ENCODE data around the gene CRTAP. TPM values are rescaled to one million over a fixed set of nuclear protein-coding genes. Genes with fewer than 3 reads are reported as not detected.
A peak's percentile ranks its signal among the peaks of the same experiment; 100 is the strongest.
"Not testable (repeated sequence)": the region's sequence is repeated elsewhere in the genome, so short reads cannot be mapped to it uniquely, and the experiment has no call there.

The CRTAP gene
- polyA plus RNA-seq, 4 donors, result 13.0 to 93.0 (median 70.7) TPM

DNA sequence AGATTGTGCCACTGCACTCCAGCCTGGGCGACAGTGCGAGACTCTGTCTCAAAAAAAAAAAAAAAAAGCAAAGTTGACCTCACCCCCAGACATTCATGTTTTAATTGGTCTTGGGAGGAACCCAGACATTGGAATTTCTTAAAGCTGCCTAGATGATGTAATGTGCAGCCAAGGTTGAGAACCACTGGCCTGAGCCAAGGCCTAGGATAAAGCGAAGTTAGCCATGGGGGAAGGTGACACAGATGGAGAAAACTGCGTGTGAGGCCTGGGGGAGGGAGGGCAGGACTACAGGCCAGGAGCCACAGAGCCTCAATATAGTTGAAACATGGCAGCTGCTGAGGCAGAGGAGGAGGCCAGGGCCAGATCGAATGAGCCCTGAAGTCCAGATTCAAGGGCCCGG, 37.8 kb upstream of the CRTAP start:
- Histone ChIP-seq H3K27ac (ENCODE audit: low read depth in 1 of 3, low read length in 2 of 3) (no peak overlapping the region), H3K4me3 (ENCODE audit: low read depth in 1 of 3, low read length in 3 of 3) (no peak overlapping the region), H3K36me3 (ENCODE audit: control insufficient read depth in 3 of 3, insufficient read depth in 2 of 3, low read depth in 1 of 3, low read length in 3 of 3) (peaks cover 3 to 22% (median 3%) of the 10 kb centered on the region in 3 donors), H3K27me3 (ENCODE audit: control insufficient read depth in 3 of 3, insufficient read depth in 3 of 3, low read length in 3 of 3) (no peaks in the 10 kb centered on the region), H3K4me1 (ENCODE audit: control insufficient read depth in 3 of 3, insufficient read depth in 2 of 3, low read depth in 1 of 3, low read length in 2 of 3) (peaks cover 2 to 3% (median 2%) of the 10 kb centered on the region in 3 donors), H3K9me3 (ENCODE audit: control insufficient read depth in 2 of 2, insufficient read depth in 1 of 2, low read depth in 1 of 2, low read length in 1 of 2) (no peaks in the 10 kb centered on the region)
- DNase-seq, result no peak
- 89 to 98% (median 91%) methylated on average over 4 to 6 of the region's 6 CpGs for WGBS, 3 donors
- no peak for FAIRE-seq

DNA sequence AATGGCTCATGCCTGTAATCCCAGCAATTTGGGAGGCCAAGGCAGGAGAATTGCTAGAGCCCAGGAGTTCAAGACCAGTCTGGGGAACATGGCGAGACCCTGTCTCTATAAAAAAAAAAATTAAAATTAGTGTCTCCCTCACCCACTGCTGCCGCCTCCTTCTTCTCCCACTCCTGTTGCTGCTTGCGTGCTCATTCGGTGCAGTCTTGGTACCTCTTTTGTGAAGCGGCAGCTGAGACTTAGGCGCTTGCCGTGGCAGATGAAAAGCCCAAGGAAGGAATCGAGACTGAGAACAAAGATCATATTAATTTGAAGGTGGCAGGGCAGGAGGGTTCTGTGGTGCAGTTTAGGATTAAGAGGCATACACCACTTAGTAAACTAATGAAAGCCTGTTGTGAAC, 36.9 kb upstream of the CRTAP start:
- H3K27me3 ChIP-seq (ENCODE audit: control insufficient read depth in 3 of 3, insufficient read depth in 3 of 3, low read length in 3 of 3), result no peaks in the 10 kb centered on the region
- peaks cover 2 to 3% (median 2%) of the 10 kb centered on the region in 3 donors for H3K4me1 ChIP-seq (ENCODE audit: control insufficient read depth in 3 of 3, insufficient read depth in 2 of 3, low read depth in 1 of 3, low read length in 2 of 3)
- FAIRE-seq (no peak), DNase-seq (no peak)
- no peak overlapping the region for H3K4me3 ChIP-seq (ENCODE audit: low read depth in 1 of 3, low read length in 3 of 3)
- H3K36me3 ChIP-seq (ENCODE audit: control insufficient read depth in 3 of 3, insufficient read depth in 2 of 3, low read depth in 1 of 3, low read length in 3 of 3), result peaks cover 0 to 20% (median 3%) of the 10 kb centered on the region in 3 donors
- H3K9me3 ChIP-seq (ENCODE audit: control insufficient read depth in 2 of 2, insufficient read depth in 1 of 2, low read depth in 1 of 2, low read length in 1 of 2), result no peaks in the 10 kb centered on the region
- H3K27ac ChIP-seq (ENCODE audit: low read depth in 1 of 3, low read length in 2 of 3), result no peak overlapping the region
- 94 to 98% (median 96%) methylated on average over 8 of the region's 8 CpGs for WGBS, 3 donors

DNA sequence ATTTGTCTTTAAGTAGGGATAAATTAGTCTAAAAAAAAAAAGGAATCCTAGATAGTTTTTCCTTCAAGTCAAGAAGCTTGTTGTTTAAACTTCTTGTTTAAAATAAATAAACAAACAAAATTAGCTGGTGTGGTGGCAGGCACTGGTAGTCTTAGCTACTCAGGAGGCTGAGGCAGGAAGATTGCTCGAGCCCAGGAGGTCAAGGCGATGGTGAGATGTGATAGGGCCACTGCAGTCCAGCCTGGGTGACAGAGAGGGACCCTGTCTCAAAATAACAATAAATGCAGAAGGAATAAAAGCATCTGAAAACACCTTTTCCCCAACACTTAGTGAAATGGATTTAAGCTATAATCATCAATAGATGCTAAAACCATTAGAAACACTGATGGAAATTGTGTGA, 35.8 kb upstream of the CRTAP start:
- Histone ChIP-seq H3K4me3 (ENCODE audit: low read depth in 1 of 3, low read length in 3 of 3) (no peak overlapping the region), H3K9me3 (ENCODE audit: control insufficient read depth in 2 of 2, insufficient read depth in 1 of 2, low read depth in 1 of 2, low read length in 1 of 2) (no peaks in the 10 kb centered on the region), H3K36me3 (ENCODE audit: control insufficient read depth in 3 of 3, insufficient read depth in 2 of 3, low read depth in 1 of 3, low read length in 3 of 3) (peaks cover 0 to 16% (median 0%) of the 10 kb centered on the region in 3 donors), H3K27me3 (ENCODE audit: control insufficient read depth in 3 of 3, insufficient read depth in 3 of 3, low read length in 3 of 3) (no peaks in the 10 kb centered on the region), H3K4me1 (ENCODE audit: control insufficient read depth in 3 of 3, insufficient read depth in 2 of 3, low read depth in 1 of 3, low read length in 2 of 3) (peaks cover 0 to 2% (median 0%) of the 10 kb centered on the region in 3 donors), H3K27ac (ENCODE audit: low read depth in 1 of 3, low read length in 2 of 3) (no peak overlapping the region)
- WGBS, 3 donors, result 96 to 100% (median 97%) methylated on average over 2 of the region's 2 CpGs
- DNase-seq (no peak), FAIRE-seq (no peak)

GRCh38 chr3:33079813-33080212, 34.0 kb upstream of the CRTAP start:
- WGBS, 3 donors, result 84 to 98% (median 96%) methylated on average over 6 of the region's 6 CpGs

GRCh38 chr3:33081812-33082211, 32.0 kb upstream of the CRTAP start:
- Histone ChIP-seq H3K27ac (ENCODE audit: low read depth in 1 of 3, low read length in 2 of 3) (no peak overlapping the region), H3K4me1 (ENCODE audit: control insufficient read depth in 3 of 3, insufficient read depth in 2 of 3, low read depth in 1 of 3, low read length in 2 of 3) (no peaks in the 10 kb centered on the region), H3K4me3 (ENCODE audit: low read depth in 1 of 3, low read length in 3 of 3) (no peak overlapping the region), H3K36me3 (ENCODE audit: control insufficient read depth in 3 of 3, insufficient read depth in 2 of 3, low read depth in 1 of 3, low read length in 3 of 3) (peaks cover 0 to 15% (median 4%) of the 10 kb centered on the region in 3 donors), H3K27me3 (ENCODE audit: control insufficient read depth in 3 of 3, insufficient read depth in 3 of 3, low read length in 3 of 3) (no peaks in the 10 kb centered on the region), H3K9me3 (ENCODE audit: control insufficient read depth in 2 of 2, insufficient read depth in 1 of 2, low read depth in 1 of 2, low read length in 1 of 2) (no peaks in the 10 kb centered on the region)
- FAIRE-seq, result no peak
- no peak for DNase-seq

More at GRCh38 chr3:33079813-33080212, 34.0 kb upstream of the CRTAP start:
- not testable (repeated sequence) for FAIRE-seq; H3K4me1 ChIP-seq (ENCODE audit: control insufficient read depth in 3 of 3, insufficient read depth in 2 of 3, low read depth in 1 of 3, low read length in 2 of 3); DNase-seq; H3K4me3 ChIP-seq (ENCODE audit: low read depth in 1 of 3, low read length in 3 of 3); H3K27me3 ChIP-seq (ENCODE audit: control insufficient read depth in 3 of 3, insufficient read depth in 3 of 3, low read length in 3 of 3); H3K27ac ChIP-seq (ENCODE audit: low read depth in 1 of 3, low read length in 2 of 3); H3K9me3 ChIP-seq (ENCODE audit: control insufficient read depth in 2 of 2, insufficient read depth in 1 of 2, low read depth in 1 of 2, low read length in 1 of 2)
- peaks cover 0 to 20% (median 4%) of the 10 kb centered on the region in 3 donors for H3K36me3 ChIP-seq (ENCODE audit: control insufficient read depth in 3 of 3, insufficient read depth in 2 of 3, low read depth in 1 of 3, low read length in 3 of 3)

GRCh38 chr3:33083958-33084357, 29.9 kb upstream of the CRTAP start:
- Histone ChIP-seq H3K27ac (ENCODE audit: low read depth in 1 of 3, low read length in 2 of 3) (no peak overlapping the region), H3K4me3 (ENCODE audit: low read depth in 1 of 3, low read length in 3 of 3) (no peak overlapping the region), H3K36me3 (ENCODE audit: control insufficient read depth in 3 of 3, insufficient read depth in 2 of 3, low read depth in 1 of 3, low read length in 3 of 3) (peaks cover 0 to 10% (median 4%) of the 10 kb centered on the region in 3 donors), H3K27me3 (ENCODE audit: control insufficient read depth in 3 of 3, insufficient read depth in 3 of 3, low read length in 3 of 3) (no peaks in the 10 kb centered on the region), H3K4me1 (ENCODE audit: control insufficient read depth in 3 of 3, insufficient read depth in 2 of 3, low read depth in 1 of 3, low read length in 2 of 3) (no peaks in the 10 kb centered on the region), H3K9me3 (ENCODE audit: control insufficient read depth in 2 of 2, insufficient read depth in 1 of 2, low read depth in 1 of 2, low read length in 1 of 2) (no peaks in the 10 kb centered on the region)
- DNase-seq (no peak), FAIRE-seq (no peak)
- WGBS, 3 donors, result 67 to 94% (median 79%) methylated on average over 2 of the region's 2 CpGs

- no peaks in the 10 kb centered on the region for H3K9me3 ChIP-seq (ENCODE audit: control insufficient read depth in 2 of 2, insufficient read depth in 1 of 2, low read depth in 1 of 2, low read length in 1 of 2)
- DNase-seq, result no peak
- H3K27ac ChIP-seq (ENCODE audit: low read depth in 1 of 3, low read length in 2 of 3), result no peak overlapping the region
- H3K27me3 ChIP-seq (ENCODE audit: control insufficient read depth in 3 of 3, insufficient read depth in 3 of 3, low read length in 3 of 3), result no peaks in the 10 kb centered on the region
- H3K4me1 ChIP-seq (ENCODE audit: control insufficient read depth in 3 of 3, insufficient read depth in 2 of 3, low read depth in 1 of 3, low read length in 2 of 3), result no peaks in the 10 kb centered on the region
- H3K4me3 ChIP-seq (ENCODE audit: low read depth in 1 of 3, low read length in 3 of 3), result no peak overlapping the region
- peaks cover 0 to 36% (median 12%) of the 10 kb centered on the region in 3 donors for H3K36me3 ChIP-seq (ENCODE audit: control insufficient read depth in 3 of 3, insufficient read depth in 2 of 3, low read depth in 1 of 3, low read length in 3 of 3)
- FAIRE-seq, result no peak
Measured at GRCh38 chr3:33088691-33089090, 25.1 kb upstream of the CRTAP start.

DNA sequence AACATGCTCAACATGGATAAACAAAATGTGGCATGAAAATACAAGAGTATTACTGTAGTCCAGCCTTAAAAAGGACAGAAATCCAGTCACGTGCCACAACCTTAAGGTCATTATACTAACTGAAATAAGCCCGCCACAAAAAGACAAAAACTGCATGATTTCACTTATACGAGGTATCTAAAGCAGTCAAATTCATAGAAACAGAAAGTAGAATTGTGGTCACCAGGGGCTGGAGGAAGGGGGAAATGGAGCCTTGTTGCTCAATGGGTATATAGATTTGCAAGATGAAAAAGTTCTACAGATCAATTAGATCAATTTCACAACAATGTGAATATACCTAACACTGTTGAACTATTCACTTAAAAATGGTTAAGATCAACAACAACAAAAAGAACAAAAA, 24.3 kb upstream of the CRTAP start:
- Histone ChIP-seq H3K27ac (ENCODE audit: low read depth in 1 of 3, low read length in 2 of 3) (no peak overlapping the region), H3K4me1 (ENCODE audit: control insufficient read depth in 3 of 3, insufficient read depth in 2 of 3, low read depth in 1 of 3, low read length in 2 of 3) (no peaks in the 10 kb centered on the region), H3K9me3 (ENCODE audit: control insufficient read depth in 2 of 2, insufficient read depth in 1 of 2, low read depth in 1 of 2, low read length in 1 of 2) (no peaks in the 10 kb centered on the region), H3K27me3 (ENCODE audit: control insufficient read depth in 3 of 3, insufficient read depth in 3 of 3, low read length in 3 of 3) (no peaks in the 10 kb centered on the region), H3K36me3 (ENCODE audit: control insufficient read depth in 3 of 3, insufficient read depth in 2 of 3, low read depth in 1 of 3, low read length in 3 of 3) (peaks cover 0 to 37% (median 8%) of the 10 kb centered on the region in 3 donors), H3K4me3 (ENCODE audit: low read depth in 1 of 3, low read length in 3 of 3) (no peak overlapping the region)
- 63 to 85% (median 63%) methylated on average over 3 of the region's 3 CpGs for WGBS, 3 donors
- no peak for FAIRE-seq
- DNase-seq, result peak in 1 of 2 donors; percentile 25

- 67 to 75% (median 68%) methylated on average over 6 of the region's 6 CpGs for WGBS, 3 donors
- Histone ChIP-seq H3K4me3 (ENCODE audit: low read depth in 1 of 3, low read length in 3 of 3) (no peak overlapping the region), H3K27me3 (ENCODE audit: control insufficient read depth in 3 of 3, insufficient read depth in 3 of 3, low read length in 3 of 3) (no peaks in the 10 kb centered on the region), H3K36me3 (ENCODE audit: control insufficient read depth in 3 of 3, insufficient read depth in 2 of 3, low read depth in 1 of 3, low read length in 3 of 3) (peaks cover 0 to 34% (median 8%) of the 10 kb centered on the region in 3 donors), H3K9me3 (ENCODE audit: control insufficient read depth in 2 of 2, insufficient read depth in 1 of 2, low read depth in 1 of 2, low read length in 1 of 2) (no peaks in the 10 kb centered on the region), H3K27ac (ENCODE audit: low read depth in 1 of 3, low read length in 2 of 3) (no peak overlapping the region), H3K4me1 (ENCODE audit: control insufficient read depth in 3 of 3, insufficient read depth in 2 of 3, low read depth in 1 of 3, low read length in 2 of 3) (peaks cover 0 to 9% (median 3%) of the 10 kb centered on the region in 3 donors)
- FAIRE-seq, result no peak
- no peak for DNase-seq
Measured at GRCh38 chr3:33091746-33092145, 22.1 kb upstream of the CRTAP start.

Data from small intestine (tissue), 7 donors.